ENCODE measurements around the gene WWOX. TPM values are rescaled to one million over a fixed set of nuclear protein-coding genes. Genes with fewer than 3 reads are reported as not detected.

Gene WWOX
- total RNA-seq, 6 experiments from 2014 or later: 0.46 to 3.4 (median 1.3) TPM

DNA sequence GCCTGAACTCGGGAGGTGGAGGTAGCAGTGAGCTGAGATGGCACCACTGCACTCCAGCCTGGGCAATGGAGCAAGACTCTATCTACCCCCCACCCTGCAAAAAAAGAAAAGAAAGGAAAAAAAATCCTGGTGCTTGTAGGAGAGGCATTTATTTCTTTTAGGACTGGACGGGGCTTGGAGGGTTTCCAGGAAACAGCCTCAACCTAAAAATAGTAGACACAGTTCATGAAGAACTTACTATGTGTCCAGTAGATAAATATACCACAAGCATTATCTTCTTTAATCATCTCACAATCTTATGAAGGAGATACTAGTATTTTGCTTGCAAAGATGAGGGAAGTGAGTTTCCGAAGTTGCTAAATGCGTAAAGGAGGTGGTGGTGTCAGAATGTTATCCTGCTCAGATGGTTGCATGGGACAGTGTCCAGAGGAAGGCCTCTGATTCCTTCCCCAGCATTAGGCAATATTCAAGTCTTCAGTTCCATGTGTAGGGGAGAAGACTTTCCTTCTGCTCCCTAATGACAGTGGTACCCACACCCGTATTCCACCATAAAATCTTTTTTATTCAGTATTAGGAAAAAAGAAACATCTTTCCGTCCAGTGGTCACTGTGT, 263.2 kb downstream of the WWOX start:
- Mint-ChIP-seq H3K4me3 (no peak overlapping the region), H3K4me1 (ENCODE audit: low read depth) (no peaks in the 10 kb centered on the region), H3K9me3 (peaks cover 53% of the 10 kb centered on the region), H3K36me3 (ENCODE audit: low read depth) (no peaks in the 10 kb centered on the region), H3K27me3 (ENCODE audit: insufficient read depth) (peaks cover 5% of the 10 kb centered on the region; the same call in 1 of the 2 replicates), H3K27ac (no peak overlapping the region)
- TF ChIP-seq, protein P1, sequence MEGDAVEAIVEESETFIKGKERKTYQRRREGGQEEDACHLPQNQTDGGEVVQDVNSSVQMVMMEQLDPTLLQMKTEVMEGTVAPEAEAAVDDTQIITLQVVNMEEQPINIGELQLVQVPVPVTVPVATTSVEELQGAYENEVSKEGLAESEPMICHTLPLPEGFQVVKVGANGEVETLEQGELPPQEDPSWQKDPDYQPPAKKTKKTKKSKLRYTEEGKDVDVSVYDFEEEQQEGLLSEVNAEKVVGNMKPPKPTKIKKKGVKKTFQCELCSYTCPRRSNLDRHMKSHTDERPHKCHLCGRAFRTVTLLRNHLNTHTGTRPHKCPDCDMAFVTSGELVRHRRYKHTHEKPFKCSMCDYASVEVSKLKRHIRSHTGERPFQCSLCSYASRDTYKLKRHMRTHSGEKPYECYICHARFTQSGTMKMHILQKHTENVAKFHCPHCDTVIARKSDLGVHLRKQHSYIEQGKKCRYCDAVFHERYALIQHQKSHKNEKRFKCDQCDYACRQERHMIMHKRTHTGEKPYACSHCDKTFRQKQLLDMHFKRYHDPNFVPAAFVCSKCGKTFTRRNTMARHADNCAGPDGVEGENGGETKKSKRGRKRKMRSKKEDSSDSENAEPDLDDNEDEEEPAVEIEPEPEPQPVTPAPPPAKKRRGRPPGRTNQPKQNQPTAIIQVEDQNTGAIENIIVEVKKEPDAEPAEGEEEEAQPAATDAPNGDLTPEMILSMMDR (IDR thresholded peaks at IDR 0.05): no peak
- DNase-seq: no peak

DNA sequence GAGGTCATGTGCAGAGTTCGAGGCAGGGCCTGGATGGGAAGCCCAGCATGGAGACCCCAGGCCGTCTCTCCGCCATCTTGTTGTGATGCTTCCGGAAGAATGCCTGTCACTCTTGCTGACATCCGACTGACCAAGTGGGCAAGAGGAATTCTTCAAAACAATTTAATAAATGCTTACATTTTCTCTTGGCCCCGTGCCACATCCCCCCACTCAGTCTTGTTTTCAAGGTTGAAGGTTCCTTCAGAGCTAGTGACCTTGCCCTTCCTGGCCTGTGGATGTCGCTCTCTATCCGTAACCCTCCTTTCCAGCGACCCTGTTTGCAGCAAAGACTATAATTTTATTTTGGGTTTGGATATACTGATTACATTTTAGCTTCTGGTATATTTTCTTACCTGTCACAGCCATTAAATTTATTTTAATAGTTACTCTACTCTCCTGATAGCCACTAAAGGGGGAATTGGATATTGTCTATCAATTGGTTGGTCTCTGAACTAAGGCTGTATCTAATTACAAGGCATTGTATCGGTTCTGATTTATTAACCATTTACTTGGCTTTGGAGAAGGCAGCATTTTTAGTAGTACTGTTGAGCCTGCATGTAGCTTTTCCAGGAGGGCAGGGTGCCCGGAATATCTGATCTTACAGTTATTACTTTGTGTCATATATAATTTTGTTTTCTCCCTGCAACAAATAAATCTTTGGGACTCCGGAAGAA, 264.5 kb downstream of the WWOX start:
- peaks cover 5% of the 10 kb centered on the region; the same call in 1 of the 2 replicates for H3K27me3 Mint-ChIP-seq (ENCODE audit: insufficient read depth)
- H3K4me3 Mint-ChIP-seq: no peak overlapping the region
- no peaks in the 10 kb centered on the region for H3K4me1 Mint-ChIP-seq (ENCODE audit: low read depth)
- TF ChIP-seq, protein P1 (IDR thresholded peaks at IDR 0.05): no peak
- H3K9me3 Mint-ChIP-seq: peaks cover 64% of the 10 kb centered on the region
- H3K36me3 Mint-ChIP-seq (ENCODE audit: low read depth): no peaks in the 10 kb centered on the region
- no peak for DNase-seq
- H3K27ac Mint-ChIP-seq: no peak overlapping the region

DNA sequence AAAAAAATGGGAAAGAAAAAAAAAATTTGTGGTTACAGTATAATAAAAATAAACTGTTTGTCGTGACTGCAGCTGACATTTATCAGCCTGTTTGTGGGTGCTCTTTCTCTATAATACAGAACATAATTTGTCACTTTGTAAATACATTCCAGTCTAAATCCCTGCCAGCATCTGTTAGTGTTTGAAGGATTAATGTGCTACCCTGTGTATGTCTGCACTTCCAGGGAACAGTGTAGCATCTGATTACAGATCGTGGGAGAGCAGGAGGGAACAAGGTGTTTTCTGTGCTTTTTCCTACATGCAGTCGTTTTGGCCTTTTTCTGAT, 265.1 kb downstream of the WWOX start:
- Mint-ChIP-seq H3K9me3 (peaks cover 69% of the 10 kb centered on the region), H3K27ac (no peak overlapping the region), H3K36me3 (ENCODE audit: low read depth) (no peaks in the 10 kb centered on the region), H3K4me1 (ENCODE audit: low read depth) (no peaks in the 10 kb centered on the region), H3K27me3 (ENCODE audit: insufficient read depth) (peaks cover 4% of the 10 kb centered on the region; the same call in 1 of the 2 replicates), H3K4me3 (no peak overlapping the region)
- TF ChIP-seq, protein P1 (IDR thresholded peaks at IDR 0.05): no peak
- no peak for DNase-seq

DNA sequence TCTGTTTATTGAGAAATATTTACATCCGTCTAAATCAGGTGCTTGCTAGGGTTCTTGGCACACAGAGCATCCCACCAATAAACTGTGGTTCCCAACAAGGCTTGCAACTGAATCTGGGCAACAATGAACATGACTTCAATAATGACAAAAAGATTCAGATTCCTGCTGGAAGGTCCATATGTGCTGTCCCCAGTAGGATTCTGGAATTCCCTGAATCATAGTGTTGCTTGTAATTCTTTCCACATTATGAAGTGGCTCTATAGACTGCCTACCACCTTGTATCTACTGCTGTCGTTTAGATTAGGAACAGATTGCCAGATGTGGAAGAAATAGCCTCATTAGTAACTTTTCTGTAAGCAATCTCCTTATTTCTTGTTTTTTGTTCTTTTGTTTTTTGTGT, 265.9 kb downstream of the WWOX start:
- TF ChIP-seq, protein P1 (IDR thresholded peaks at IDR 0.05): no peak

DNA sequence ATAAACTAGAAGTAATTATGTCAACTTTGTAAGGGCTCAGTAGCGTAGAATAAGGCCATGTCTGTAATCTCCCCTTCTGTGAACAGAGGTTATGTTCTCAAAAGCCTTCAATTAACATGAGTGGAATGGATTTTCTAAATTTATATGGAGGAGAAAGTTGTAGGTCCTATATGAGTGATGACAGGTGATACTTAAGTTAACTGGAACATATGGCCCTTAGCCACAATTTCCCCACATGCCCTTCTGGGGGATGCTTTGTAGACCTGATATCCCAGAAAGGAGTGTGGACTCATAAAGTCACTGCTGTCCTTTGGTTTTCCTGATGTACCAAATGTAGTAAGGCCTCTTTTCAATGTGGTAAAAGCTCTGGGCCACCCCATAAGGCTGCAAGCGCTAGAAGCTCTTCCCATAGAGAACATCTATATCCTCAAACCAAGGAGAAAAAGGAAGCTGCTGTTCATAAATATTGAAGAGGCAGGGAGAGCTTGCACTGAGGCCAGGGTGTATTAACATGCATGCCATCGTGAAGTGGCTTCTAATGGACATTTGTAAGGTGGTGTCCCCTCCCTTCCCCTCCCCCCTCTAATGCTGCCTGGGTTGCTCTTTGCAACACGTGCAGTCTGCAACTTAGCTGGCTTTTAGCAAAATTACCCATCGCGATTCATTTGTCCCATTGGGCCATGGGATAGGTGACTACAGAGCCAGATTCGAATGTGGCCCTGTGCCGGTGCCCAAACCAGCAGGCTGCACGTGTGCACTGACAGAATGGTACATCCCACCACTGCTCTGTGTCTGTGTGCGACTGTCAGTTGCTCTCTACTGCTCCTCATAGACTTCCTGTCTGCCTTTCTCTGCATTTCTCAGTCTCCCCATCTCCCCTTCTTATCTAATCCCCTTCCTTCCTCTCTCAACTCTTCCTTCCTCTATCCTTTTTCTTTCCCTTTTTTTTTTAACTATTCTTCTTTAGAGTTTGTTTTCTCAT, 269.0 kb downstream of the WWOX start:
- Mint-ChIP-seq H3K36me3 (ENCODE audit: low read depth) (peaks cover 4% of the 10 kb centered on the region; the same call in 1 of the 2 replicates), H3K4me1 (ENCODE audit: low read depth) (no peaks in the 10 kb centered on the region), H3K27me3 (ENCODE audit: insufficient read depth) (peaks cover under 1% of the 10 kb centered on the region; the same call in 1 of the 2 replicates)

More for the DNA sequence above, 265.9 kb downstream of the WWOX start:
- Mint-ChIP-seq H3K27ac (no peak overlapping the region), H3K4me3 (no peak overlapping the region), H3K36me3 (ENCODE audit: low read depth) (no peaks in the 10 kb centered on the region), H3K4me1 (ENCODE audit: low read depth) (no peaks in the 10 kb centered on the region), H3K27me3 (ENCODE audit: insufficient read depth) (peaks cover 3% of the 10 kb centered on the region; the same call in 1 of the 2 replicates), H3K9me3 (peaks cover 73% of the 10 kb centered on the region)
- no peak for DNase-seq

More for the DNA sequence above, 269.0 kb downstream of the WWOX start:
- DNase-seq: no peak
- Mint-ChIP-seq H3K4me3 (no peak overlapping the region), H3K9me3 (peaks cover 68% of the 10 kb centered on the region), H3K27ac (no peak overlapping the region)
- TF ChIP-seq, protein P1 (IDR thresholded peaks at IDR 0.05): no peak
